ENCODE data around the gene GNB1. TPM values are rescaled to one million over a fixed set of nuclear protein-coding genes. Genes with fewer than 3 reads are reported as not detected.

The GNB1 gene
- total RNA-seq, 6 donors from 2014 or later = 126 to 386 (median 173) TPM

DNA sequence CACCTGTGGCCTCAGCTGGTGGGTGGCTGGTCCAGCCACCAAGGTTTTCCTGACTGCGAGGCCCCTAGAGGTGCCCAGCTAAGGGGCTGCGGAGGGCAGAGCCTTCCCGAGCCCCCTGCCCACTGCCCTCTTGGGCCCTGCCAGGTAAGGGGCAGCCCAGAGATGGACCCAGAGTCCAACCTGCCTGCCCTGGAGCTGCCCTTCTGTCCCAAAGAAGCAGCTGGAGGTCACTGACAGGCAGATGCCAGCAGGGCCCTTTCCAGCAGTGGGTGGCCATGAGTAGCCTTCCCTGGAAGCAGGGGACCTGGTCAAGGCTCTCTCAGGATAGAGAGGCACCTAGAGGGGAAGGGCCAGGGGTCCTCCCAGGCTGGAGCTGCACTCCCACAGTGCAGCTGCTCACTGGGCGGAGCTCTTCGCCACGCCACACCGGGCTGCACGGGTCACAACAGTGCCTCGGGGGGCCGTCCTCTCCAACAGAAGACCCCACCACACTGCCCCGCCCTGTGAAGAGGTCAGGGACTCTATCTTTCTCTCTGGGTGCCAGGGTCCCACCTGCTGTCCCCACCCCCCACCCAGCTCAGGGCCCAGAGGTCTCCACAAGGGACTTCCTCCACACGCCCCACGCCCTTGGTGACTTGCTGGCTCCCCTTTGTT is 10.9 kb upstream of the GNB1 start:
- DNase-seq = peak in 1 of 2 donors; percentile 44
- WGBS, 2 donors = 79 to 90% methylated on average over 3 to 13 of the region's 13 CpGs
- no peak for ATAC-seq (ENCODE audit: low FRiP score in 2 of 2)
- TF ChIP-seq POLR2A (IDR thresholded peaks at IDR 0.05) (no peak), POLR2AphosphoS5 (IDR thresholded peaks at IDR 0.05) (no peak), EP300 (IDR thresholded peaks at IDR 0.05) (no peak)
- TF ChIP-seq, protein P1, sequence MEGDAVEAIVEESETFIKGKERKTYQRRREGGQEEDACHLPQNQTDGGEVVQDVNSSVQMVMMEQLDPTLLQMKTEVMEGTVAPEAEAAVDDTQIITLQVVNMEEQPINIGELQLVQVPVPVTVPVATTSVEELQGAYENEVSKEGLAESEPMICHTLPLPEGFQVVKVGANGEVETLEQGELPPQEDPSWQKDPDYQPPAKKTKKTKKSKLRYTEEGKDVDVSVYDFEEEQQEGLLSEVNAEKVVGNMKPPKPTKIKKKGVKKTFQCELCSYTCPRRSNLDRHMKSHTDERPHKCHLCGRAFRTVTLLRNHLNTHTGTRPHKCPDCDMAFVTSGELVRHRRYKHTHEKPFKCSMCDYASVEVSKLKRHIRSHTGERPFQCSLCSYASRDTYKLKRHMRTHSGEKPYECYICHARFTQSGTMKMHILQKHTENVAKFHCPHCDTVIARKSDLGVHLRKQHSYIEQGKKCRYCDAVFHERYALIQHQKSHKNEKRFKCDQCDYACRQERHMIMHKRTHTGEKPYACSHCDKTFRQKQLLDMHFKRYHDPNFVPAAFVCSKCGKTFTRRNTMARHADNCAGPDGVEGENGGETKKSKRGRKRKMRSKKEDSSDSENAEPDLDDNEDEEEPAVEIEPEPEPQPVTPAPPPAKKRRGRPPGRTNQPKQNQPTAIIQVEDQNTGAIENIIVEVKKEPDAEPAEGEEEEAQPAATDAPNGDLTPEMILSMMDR (IDR thresholded peaks at IDR 0.05) = no peak
- H3K4me1 ChIP-seq = peaks cover 0 to 8% (median 4%) of the 10 kb centered on the region in 4 donors
- H3K36me3 ChIP-seq = no peaks in the 10 kb centered on the region
- no peak overlapping the region for H3K4me3 ChIP-seq
- no peak overlapping the region for H3K27ac ChIP-seq
- H3K27me3 ChIP-seq = no peaks in the 10 kb centered on the region
- no peaks in the 10 kb centered on the region for H3K9me3 ChIP-seq

DNA sequence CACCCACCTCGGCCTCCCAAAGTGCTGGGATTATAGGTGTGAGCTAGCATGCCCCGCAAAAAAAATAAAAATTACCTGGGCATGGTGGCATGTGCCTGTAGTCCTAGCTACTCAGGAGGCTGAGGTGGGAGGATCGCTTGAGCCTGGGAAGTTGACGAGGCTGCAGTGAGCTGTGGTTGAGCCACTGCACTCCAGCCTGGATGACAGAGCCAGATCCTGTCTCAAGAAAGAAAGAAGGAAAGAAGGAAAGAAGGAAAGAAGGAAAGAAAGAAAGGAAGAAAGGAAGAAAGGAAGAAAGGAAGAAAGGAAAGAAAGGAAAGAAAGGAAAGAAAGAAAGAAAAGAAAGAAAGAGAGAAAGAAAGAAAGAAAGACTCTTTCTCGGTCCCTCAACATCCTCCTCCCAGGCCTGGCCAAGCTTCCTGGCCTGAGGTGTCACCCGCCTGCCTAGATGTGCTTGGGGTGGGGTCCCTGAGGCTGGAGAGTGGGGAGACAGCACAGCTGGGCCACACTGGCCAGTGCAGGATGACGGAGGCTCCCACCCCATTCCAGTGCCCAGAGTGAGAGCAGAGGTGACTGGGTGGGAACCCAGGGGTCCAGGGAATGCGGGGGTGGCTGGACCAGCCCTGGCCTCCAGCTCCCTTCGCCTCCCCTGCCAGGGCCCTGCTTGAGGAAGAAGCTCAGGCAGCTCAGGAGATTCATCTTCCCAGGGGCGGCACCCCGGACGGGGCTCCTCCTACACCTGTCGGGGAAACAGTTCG is 10.2 kb upstream of the GNB1 start:
- ATAC-seq (ENCODE audit: low FRiP score in 2 of 2) (no peak), DNase-seq (no peak)
- Histone ChIP-seq H3K27me3 (no peaks in the 10 kb centered on the region), H3K4me3 (no peak overlapping the region), H3K36me3 (no peaks in the 10 kb centered on the region), H3K27ac (no peak overlapping the region), H3K9me3 (no peaks in the 10 kb centered on the region), H3K4me1 (peaks cover 0 to 3% (median 2%) of the 10 kb centered on the region in 4 donors)
- 73 to 81% methylated on average over 7 to 11 of the region's 14 CpGs for WGBS, 2 donors
- TF ChIP-seq EP300 (IDR thresholded peaks at IDR 0.05) (no peak), POLR2A (IDR thresholded peaks at IDR 0.05) (no peak), POLR2AphosphoS5 (IDR thresholded peaks at IDR 0.05) (no peak)
- TF ChIP-seq, protein P1 (IDR thresholded peaks at IDR 0.05) = no peak

DNA sequence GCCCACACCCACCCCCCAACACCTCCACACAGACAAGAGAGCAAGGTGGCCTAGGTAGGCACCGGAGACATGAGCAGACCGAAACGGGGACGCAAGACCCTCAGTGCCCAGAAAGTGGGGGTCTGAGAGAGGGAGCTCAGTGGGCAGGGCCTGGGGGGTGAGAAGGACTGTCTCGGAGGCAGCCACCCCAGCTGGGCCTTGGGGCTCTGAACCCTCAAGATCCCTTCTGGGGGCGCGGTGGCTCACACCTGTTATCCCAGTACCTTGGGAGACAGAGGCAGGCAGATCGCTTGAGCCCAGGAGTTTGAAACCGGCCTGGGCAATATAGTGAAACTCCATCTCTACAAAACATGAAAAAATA is 9.1 kb upstream of the GNB1 start:
- Histone ChIP-seq H3K27ac (no peak overlapping the region), H3K36me3 (no peaks in the 10 kb centered on the region), H3K4me3 (no peak overlapping the region), H3K4me1 (peaks cover 1 to 5% (median 2%) of the 10 kb centered on the region in 4 donors), H3K27me3 (no peaks in the 10 kb centered on the region), H3K9me3 (no peaks in the 10 kb centered on the region)
- ATAC-seq (ENCODE audit: low FRiP score in 2 of 2) = no peak
- 72 to 91% methylated on average over 4 to 9 of the region's 9 CpGs for WGBS, 2 donors
- DNase-seq = no peak
- no peak for TF ChIP-seq POLR2AphosphoS5 (IDR thresholded peaks at IDR 0.05)
- TF ChIP-seq POLR2A (IDR thresholded peaks at IDR 0.05) = no peak
- TF ChIP-seq EP300 (IDR thresholded peaks at IDR 0.05) = no peak

DNA sequence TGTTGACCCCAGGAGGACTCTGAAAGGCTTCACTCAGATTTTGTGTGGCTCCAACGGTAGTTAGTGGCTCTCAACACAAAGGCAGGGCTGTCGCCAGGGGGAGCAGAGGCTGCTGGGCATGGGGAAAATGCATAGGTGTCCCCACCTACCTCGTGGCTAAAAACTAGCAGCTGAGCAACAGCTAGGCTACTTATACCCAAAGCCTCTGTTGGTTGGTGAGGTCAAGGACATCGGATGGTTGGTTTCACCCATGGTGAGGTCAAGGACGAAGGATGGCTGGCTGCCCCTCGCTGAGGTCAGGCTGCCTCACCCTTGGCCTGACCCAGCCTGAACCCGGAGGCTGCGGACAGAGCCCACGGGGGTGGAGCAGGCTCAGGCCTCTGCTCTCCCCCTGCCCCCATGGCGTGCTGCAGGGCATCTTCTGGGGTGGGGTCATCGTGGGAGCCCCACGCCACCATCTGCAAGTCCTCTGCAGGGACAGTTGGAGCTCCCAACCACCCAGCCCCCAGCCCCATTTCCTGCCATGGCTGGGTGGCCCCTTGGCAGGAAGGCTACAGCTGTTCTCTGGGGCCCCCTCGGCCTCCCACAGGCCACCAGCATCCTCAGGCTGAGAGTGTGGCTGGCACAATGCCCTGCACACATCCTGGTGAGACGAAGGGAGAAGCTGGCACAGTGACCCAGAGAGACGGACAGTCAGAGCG is 8.5 kb upstream of the GNB1 start:
- TF ChIP-seq POLR2AphosphoS5 (IDR thresholded peaks at IDR 0.05) = no peak
- TF ChIP-seq POLR2A (IDR thresholded peaks at IDR 0.05) = no peak
- TF ChIP-seq EP300 (IDR thresholded peaks at IDR 0.05) = no peak
- TF ChIP-seq, protein P1 (IDR thresholded peaks at IDR 0.05) = no peak
- H3K4me1 ChIP-seq = peaks cover 7 to 10% (median 8%) of the 10 kb centered on the region in 4 donors
- no peaks in the 10 kb centered on the region for H3K9me3 ChIP-seq
- H3K4me3 ChIP-seq = no peak overlapping the region
- H3K27ac ChIP-seq = no peak overlapping the region
- H3K27me3 ChIP-seq = no peaks in the 10 kb centered on the region
- DNase-seq (peak in 1 of 2 donors; percentile 46), ATAC-seq (ENCODE audit: low FRiP score in 2 of 2) (no peak)
- H3K36me3 ChIP-seq = no peaks in the 10 kb centered on the region
- WGBS, 2 donors = 38 to 67% methylated on average over 4 to 12 of the region's 16 CpGs

Data from upper lobe of left lung (tissue), 6 donors.